WTC11 (cell line): ENCODE results near the gene DYNC1I1. TPM values are rescaled to one million over a fixed set of nuclear protein-coding genes. Genes with fewer than 3 reads are reported as not detected.
A peak's percentile ranks its signal among the peaks of the same experiment; 100 is the strongest.

Experiments
- ATAC-seq: fragments of 200-7000 bp; cut with Tn5 transposase; 2 replicates; pipeline ENCODE4 v1.10.0; 2021; ENCODE audit warnings: mild to moderate bottlenecking, moderate library complexity
- CTCF ChIA-PET: fragments of 300-600 bp; sonication (Branson Sonifier 250); formaldehyde crosslinking; loops from one replicate; lab custom pipeline; 2021; ENCODE audit warnings: antibody characterized with exemption; lab: Charles Lee
- POLR2A ChIA-PET: fragments of 350-600 bp; sonication (Branson Sonifier 250); formaldehyde crosslinking; loops from one replicate; lab custom pipeline; 2021; ENCODE audit warnings: antibody characterized with exemption; lab: Charles Lee
- DNase-seq: peaks from one replicate; pipeline ENCODE4 v3.0.0; 2021; ENCODE audit warnings: low spot score
- H3K27ac Mint-ChIP-seq: 2 replicates; pipeline ENCODE4 v1.8.0; 2021; ENCODE audit warnings: mixed read lengths
- H3K27me3 Mint-ChIP-seq: 2 replicates; pipeline ENCODE4 v1.8.0; 2021; ENCODE audit warnings: low read depth, mild to moderate bottlenecking, moderate library complexity, mixed read lengths
- H3K36me3 Mint-ChIP-seq: 2 replicates; pipeline ENCODE4 v1.8.0; 2021; ENCODE audit warnings: mixed read lengths
- H3K4me1 Mint-ChIP-seq: 2 replicates; pipeline ENCODE4 v1.8.0; 2022; ENCODE audit warnings: mixed read lengths
- H3K4me3 Mint-ChIP-seq: 2 replicates; pipeline ENCODE4 v1.8.0; 2021; ENCODE audit warnings: mild to moderate bottlenecking, moderate library complexity, mixed read lengths
- H3K9me3 Mint-ChIP-seq: 2 replicates; pipeline ENCODE4 v1.8.0; 2021; ENCODE audit warnings: mixed read lengths
- ATF2 ChIP-seq: sonication (generic); formaldehyde crosslinking; IDR thresholded peaks from 2 replicates; pipeline ENCODE4 v1.8.1; 2022; ENCODE audit warnings: low read depth, missing genetic modification reagents, borderline replicate concordance
- E2F4 ChIP-seq: sonication (generic); formaldehyde crosslinking; IDR thresholded peaks from 2 replicates; pipeline ENCODE4 v1.8.1; 2022; ENCODE audit warnings: low read depth, mild to moderate bottlenecking, moderate library complexity, missing genetic modification reagents, borderline replicate concordance
- FOXP1 ChIP-seq: sonication (generic); formaldehyde crosslinking; IDR thresholded peaks from 2 replicates; pipeline ENCODE4 v1.8.0; 2022; ENCODE audit warnings: missing genetic modification reagents, mild to moderate bottlenecking, moderate library complexity, borderline replicate concordance
- GABPB1 ChIP-seq: sonication (generic); formaldehyde crosslinking; IDR thresholded peaks from 2 replicates; pipeline ENCODE4 v1.8.1; 2023; ENCODE audit warnings: mild to moderate bottlenecking, missing genetic modification reagents
- GTF2I ChIP-seq: fragments of 250-450 bp; sonication (Bioruptor Pico); conservative IDR thresholded peaks from 2 replicates; pipeline ENCODE4 v1.4.0; 2021; ENCODE audit warnings: mild to moderate bottlenecking
- HMGA2 ChIP-seq: fragments of 250-450 bp; sonication (Bioruptor Pico); IDR thresholded peaks from 2 replicates; pipeline ENCODE4 v1.4.0; 2021; ENCODE audit warnings: mild to moderate bottlenecking, moderate library complexity
- KAT7 ChIP-seq: sonication (generic); formaldehyde crosslinking; IDR thresholded peaks from 2 replicates; pipeline ENCODE4 v1.8.1; 2023; ENCODE audit warnings: missing genetic modification reagents, mild to moderate bottlenecking, borderline replicate concordance
- NFYB ChIP-seq: sonication (generic); formaldehyde crosslinking; conservative IDR thresholded peaks from 2 replicates; pipeline ENCODE4 v1.8.0; 2022; ENCODE audit warnings: low read depth, missing genetic modification reagents
- NR1H2 ChIP-seq: sonication (generic); formaldehyde crosslinking; IDR thresholded peaks from 2 replicates; pipeline ENCODE4 v1.9.0; 2021; ENCODE audit warnings: mild to moderate bottlenecking, moderate library complexity, missing genetic modification reagents
- NR3C1 ChIP-seq: sonication (generic); formaldehyde crosslinking; conservative IDR thresholded peaks from 2 replicates; pipeline ENCODE4 v1.8.1; 2023; ENCODE audit warnings: low read depth, mild to moderate bottlenecking, missing genetic modification reagents
- PRDM15 ChIP-seq: sonication (generic); formaldehyde crosslinking; IDR thresholded peaks from 2 replicates; pipeline ENCODE4 v1.8.0; 2022; ENCODE audit warnings: missing genetic modification reagents
- PREB ChIP-seq: sonication (generic); formaldehyde crosslinking; IDR thresholded peaks from 2 replicates; pipeline ENCODE4 v1.8.1; 2022; ENCODE audit warnings: mild to moderate bottlenecking, missing genetic modification reagents, moderate library complexity, borderline replicate concordance
- PRRX2 ChIP-seq: fragments of 250-450 bp; sonication (Bioruptor Pico); IDR thresholded peaks from 2 replicates; pipeline ENCODE4 v1.8.0; 2021; ENCODE audit warnings: mild to moderate bottlenecking
- SMAD3 ChIP-seq: sonication (generic); formaldehyde crosslinking; IDR thresholded peaks from 2 replicates; pipeline ENCODE4 v1.8.0; 2022; ENCODE audit warnings: missing genetic modification reagents, mild to moderate bottlenecking, borderline replicate concordance
- STAT6 ChIP-seq: sonication (generic); formaldehyde crosslinking; conservative IDR thresholded peaks from 2 replicates; pipeline ENCODE4 v1.8.1; 2023; ENCODE audit warnings: mild to moderate bottlenecking, low read depth, missing genetic modification reagents, moderate library complexity
- TCF7 ChIP-seq: sonication (generic); formaldehyde crosslinking; IDR thresholded peaks from 2 replicates; pipeline ENCODE4 v1.8.0; 2022; ENCODE audit warnings: mild to moderate bottlenecking, low read depth, missing genetic modification reagents, moderate library complexity
- USF2 ChIP-seq: sonication (generic); formaldehyde crosslinking; IDR thresholded peaks from 2 replicates; pipeline ENCODE4 v1.8.1; 2023; ENCODE audit warnings: mild to moderate bottlenecking, missing genetic modification reagents, moderate library complexity
- ZBTB43 ChIP-seq: sonication (generic); formaldehyde crosslinking; IDR thresholded peaks from 2 replicates; pipeline ENCODE4 v1.8.1; 2023; ENCODE audit warnings: mild to moderate bottlenecking, missing genetic modification reagents
- ZNF138 ChIP-seq: sonication (generic); formaldehyde crosslinking; conservative IDR thresholded peaks from 2 replicates; pipeline ENCODE4 v1.8.1; 2022; ENCODE audit warnings: mild to moderate bottlenecking, moderate library complexity, missing genetic modification reagents
- ZNF219 ChIP-seq: sonication (generic); formaldehyde crosslinking; IDR thresholded peaks from 2 replicates; pipeline ENCODE4 v1.8.0; 2023; ENCODE audit warnings: missing genetic modification reagents, mild to moderate bottlenecking, borderline replicate concordance
- ZNF232 ChIP-seq: sonication (generic); formaldehyde crosslinking; IDR thresholded peaks from 2 replicates; pipeline ENCODE4 v1.8.0; 2022; ENCODE audit warnings: mild to moderate bottlenecking, missing genetic modification reagents
- ZNF263 ChIP-seq: sonication (generic); formaldehyde crosslinking; IDR thresholded peaks from 2 replicates; pipeline ENCODE4 v1.8.1; 2022; ENCODE audit warnings: low read depth, mild to moderate bottlenecking, moderate library complexity, missing genetic modification reagents
- ZNF423 ChIP-seq: fragments of 250-450 bp; sonication (Bioruptor Pico); IDR thresholded peaks from 2 replicates; pipeline ENCODE4 v2.1.2; 2022; ENCODE audit warnings: mild to moderate bottlenecking, moderate library complexity
- total RNA-seq: library from RNA; stranded (reverse); gene quantifications from 3 replicates; pipeline ENCODE4 v1.2.3, GENCODE V29; 2021

The DYNC1I1 gene
- total RNA-seq, 1 experiment from 2014 or later, result 2.8 TPM

- TF ChIP-seq NR3C1 (CRISPR knock-in tag) (no peak), HMGA2 (CRISPR knock-in tag) (no peak), E2F4 (CRISPR knock-in tag) (no peak), USF2 (CRISPR knock-in tag) (peak; percentile 58)
- no peak overlapping the region for H3K4me3 Mint-ChIP-seq
- POLR2A ChIA-PET, result no interaction called here
- ATAC-seq (no peak), DNase-seq (no peak)
- CTCF ChIA-PET, result interaction anchor here (0.8 kb wide), 1 partner anchor 92 kb away, joined by 4 read pairs; no protein-coding TSS in a partner anchor
- H3K27me3 Mint-ChIP-seq, result no peaks in the 10 kb centered on the region; the same call in 1 of the 2 replicates
- H3K4me1 Mint-ChIP-seq, result no peaks in the 10 kb centered on the region
- H3K36me3 Mint-ChIP-seq, result no peaks in the 10 kb centered on the region
- no peaks in the 10 kb centered on the region for H3K9me3 Mint-ChIP-seq
- no peak overlapping the region for H3K27ac Mint-ChIP-seq
Measured at GRCh38 chr7:95749515-95749914, 22.8 kb upstream of the DYNC1I1 start.

- no peak for DNase-seq
- Mint-ChIP-seq H3K27ac (no peak overlapping the region), H3K4me3 (no peak overlapping the region), H3K27me3 (no peaks in the 10 kb centered on the region; the same call in 1 of the 2 replicates), H3K4me1 (no peaks in the 10 kb centered on the region), H3K9me3 (no peaks in the 10 kb centered on the region), H3K36me3 (no peaks in the 10 kb centered on the region)
- CTCF ChIA-PET, result no interaction called here
- TF ChIP-seq NR1H2 (CRISPR knock-in tag) (no peak), ZNF263 (CRISPR knock-in tag) (no peak), ZNF219 (no peak), PRRX2 (CRISPR knock-in tag) (no peak), ZBTB43 (CRISPR knock-in tag) (no peak), ZNF423 (no peak), SMAD3 (no peak), ATF2 (no peak), NFYB (no peak), KAT7 (no peak), ZNF232 (no peak), NR3C1 (CRISPR knock-in tag) (no peak), PREB (CRISPR knock-in tag) (no peak), TCF7 (CRISPR knock-in tag) (no peak), STAT6 (no peak), PRDM15 (no peak), ZNF138 (CRISPR knock-in tag) (no peak), FOXP1 (CRISPR knock-in tag) (no peak), GTF2I (CRISPR knock-in tag) (no peak), GABPB1 (CRISPR knock-in tag) (no peak)
- POLR2A ChIA-PET, result no interaction called here
- no peak for ATAC-seq
Measured at GRCh38 chr7:95753440-95753839, 18.9 kb upstream of the DYNC1I1 start.
